Ishikawa (cell line): ENCODE measurements around the gene NFAM1.

Source experiments
- CEBPB ChIP-seq: IDR thresholded peaks from 2 replicates; pipeline ENCODE4 v1.6.1; 2012
- CREB1 ChIP-seq: IDR thresholded peaks from 2 replicates; pipeline ENCODE4 v1.6.1; 2012; ENCODE audit warnings: low read depth
- MAX ChIP-seq: IDR thresholded peaks from 2 replicates; pipeline ENCODE4 v1.6.1; 2012
- RAD21 ChIP-seq: IDR thresholded peaks from 2 replicates; pipeline ENCODE4 v1.6.1; 2012; ENCODE audit warnings: low read depth
- REST ChIP-seq: IDR thresholded peaks from 2 replicates; pipeline ENCODE4 v1.6.1; 2012; ENCODE audit warnings: low read depth, mild to moderate bottlenecking
- TAF1 ChIP-seq: IDR thresholded peaks from 2 replicates; pipeline ENCODE4 v1.6.1; 2012; ENCODE audit warnings: low read depth, mild to moderate bottlenecking
- TEAD4 ChIP-seq: IDR thresholded peaks from 2 replicates; pipeline ENCODE4 v1.6.1; 2012
- USF1 ChIP-seq: IDR thresholded peaks from 2 replicates; pipeline ENCODE4 v1.6.1; 2012
- YY1 ChIP-seq: IDR thresholded peaks from 2 replicates; pipeline ENCODE4 v1.6.1; 2012; ENCODE audit warnings: low read depth

- TF ChIP-seq REST (no peak), USF1 (no peak), TAF1 (no peak), MAX (no peak), YY1 (no peak), RAD21 (no peak), TEAD4 (no peak), CREB1 (no peak), CEBPB (no peak)
Observed at GRCh38 chr22:42358643-42359558, 73.3 kb downstream of the NFAM1 start.
